ENCODE measurements around the gene EPSTI1.
"Not testable (repeated sequence)": the region's sequence is repeated elsewhere in the genome, so short reads cannot be mapped to it uniquely, and the experiment has no call there.

Gene EPSTI1

GRCh38 chr13:42899266-42899665, 92.8 kb downstream of the EPSTI1 start:
- DNase-seq (ENCODE audit: low read depth in 1 of 2, low spot score in 1 of 2), result no peak

GRCh38 chr13:42895776-42896175, 96.3 kb downstream of the EPSTI1 start:
- no peak for DNase-seq (ENCODE audit: low read depth in 1 of 2, low spot score in 1 of 2)

- no peak for DNase-seq (ENCODE audit: low read depth in 1 of 2, low spot score in 1 of 2)
These were observed 97.2 kb downstream of the EPSTI1 start for GRCh38 chr13:42894765-42895243.

GRCh38 chr13:42893214-42893671, 98.8 kb downstream of the EPSTI1 start:
- no peak for DNase-seq (ENCODE audit: low read depth in 1 of 2, low spot score in 1 of 2)

GRCh38 chr13:42892760-42893159, 99.3 kb downstream of the EPSTI1 start:
- DNase-seq (ENCODE audit: low read depth in 1 of 2, low spot score in 1 of 2), result no peak

GRCh38 chr13:42891591-42891990, 100.5 kb downstream of the EPSTI1 start:
- no peak for DNase-seq (ENCODE audit: low read depth in 1 of 2, low spot score in 1 of 2)

DNA sequence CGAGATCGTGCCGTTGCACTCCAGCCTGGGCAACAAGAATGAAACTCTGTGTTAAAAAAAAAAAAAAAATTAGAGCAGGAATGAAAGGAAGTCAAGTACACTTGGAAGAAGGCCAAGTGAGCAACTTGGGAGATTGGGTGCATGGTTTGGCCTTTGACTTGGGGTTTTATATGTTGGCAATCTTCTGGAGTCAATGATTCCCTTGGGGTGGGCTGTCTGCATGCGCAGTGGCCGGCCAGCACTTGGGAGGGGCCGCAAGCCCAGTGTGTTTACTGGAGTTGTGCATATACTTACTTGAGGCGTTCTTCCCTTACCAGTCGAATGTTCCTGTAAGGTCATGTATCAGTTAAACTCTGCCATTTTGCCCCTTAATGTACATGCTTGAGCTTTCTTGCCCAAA, 106.7 kb downstream of the EPSTI1 start:
- no peak for DNase-seq (ENCODE audit: low read depth in 1 of 2, low spot score in 1 of 2)

DNA sequence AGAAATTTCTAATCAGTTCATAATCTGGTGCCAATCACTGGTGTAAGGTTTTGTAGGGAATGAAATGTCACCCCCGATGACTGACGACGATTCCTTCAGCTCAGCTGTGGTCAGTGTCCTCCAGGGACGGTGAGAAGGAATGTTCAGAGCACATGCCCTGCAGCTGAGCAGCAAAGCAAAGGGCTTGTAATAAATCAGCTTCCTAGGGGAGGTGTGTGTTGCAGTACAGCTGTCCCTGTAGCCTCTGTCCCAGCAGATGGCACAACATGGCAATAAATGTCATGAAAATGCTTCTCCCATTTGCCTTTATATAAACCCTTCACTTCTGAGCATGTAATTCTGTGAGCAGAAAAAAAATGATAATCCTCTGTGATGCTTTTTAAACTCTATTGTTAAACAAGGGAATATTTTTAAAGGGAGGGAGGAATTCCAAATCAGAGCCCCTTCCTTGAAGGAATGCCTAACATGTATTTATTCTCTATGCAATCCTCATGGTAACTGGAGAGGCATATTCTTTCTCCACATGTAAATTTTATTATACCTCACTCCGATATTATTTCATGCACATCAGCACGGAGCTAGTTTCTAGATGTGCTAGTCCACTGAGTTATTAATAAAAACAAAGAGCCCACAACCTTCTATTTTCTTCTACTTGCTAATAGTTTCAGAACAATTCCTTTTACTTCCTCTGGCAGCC, 108.1 kb downstream of the EPSTI1 start:
- DNase-seq (ENCODE audit: low read depth in 1 of 2, low spot score in 1 of 2), result no peak

DNA sequence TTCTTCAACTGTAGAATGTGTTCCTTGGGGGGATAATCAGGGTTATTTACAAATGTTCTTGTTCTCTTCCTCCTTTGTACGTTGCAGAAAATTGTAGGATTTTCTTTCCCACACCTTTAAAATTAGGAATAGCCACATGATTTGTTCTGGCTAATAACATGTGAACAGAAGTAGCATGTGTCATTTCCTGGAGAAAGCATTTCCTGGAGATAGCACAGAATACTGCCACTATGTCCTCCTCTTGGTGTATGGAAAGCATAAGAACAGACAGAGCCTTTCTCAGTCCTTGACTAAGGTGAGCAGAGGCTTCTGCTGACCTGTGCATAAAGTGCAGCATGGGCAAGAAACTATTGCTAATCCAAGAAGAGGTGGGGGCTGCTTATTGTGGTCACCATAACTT, 108.9 kb downstream of the EPSTI1 start:
- DNase-seq (ENCODE audit: low read depth in 1 of 2, low spot score in 1 of 2), result no peak

DNA sequence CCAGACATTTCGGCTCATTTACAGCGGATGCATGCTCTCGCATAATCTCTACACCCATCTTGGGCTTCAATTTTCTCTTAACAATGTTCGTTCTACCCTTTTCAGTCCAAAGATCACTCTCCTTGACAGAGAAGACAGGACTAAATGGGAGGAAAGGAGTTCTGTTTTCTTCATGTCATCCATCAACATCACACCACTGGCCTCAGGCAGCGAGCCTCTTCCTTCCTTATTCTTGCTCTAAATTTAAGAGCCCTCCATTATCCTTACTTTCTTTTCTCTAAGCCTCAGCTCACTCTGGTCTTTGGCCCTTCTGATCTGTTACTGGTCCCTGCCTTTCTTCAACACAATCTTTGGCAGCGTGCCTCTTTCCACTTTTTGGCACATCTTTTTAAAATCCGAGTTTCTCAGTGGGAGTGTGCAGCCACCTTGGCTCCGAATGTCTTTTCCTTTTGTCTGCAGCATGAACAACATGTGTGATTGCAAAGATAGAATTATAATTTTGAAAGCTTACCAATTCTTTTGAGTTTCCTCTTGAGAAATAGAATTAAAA, 111.9 kb downstream of the EPSTI1 start:
- no peak for DNase-seq (ENCODE audit: low read depth in 1 of 2, low spot score in 1 of 2)

GRCh38 chr13:42878721-42879120, 113.3 kb downstream of the EPSTI1 start:
- no peak for DNase-seq (ENCODE audit: low read depth in 1 of 2, low spot score in 1 of 2)

DNA sequence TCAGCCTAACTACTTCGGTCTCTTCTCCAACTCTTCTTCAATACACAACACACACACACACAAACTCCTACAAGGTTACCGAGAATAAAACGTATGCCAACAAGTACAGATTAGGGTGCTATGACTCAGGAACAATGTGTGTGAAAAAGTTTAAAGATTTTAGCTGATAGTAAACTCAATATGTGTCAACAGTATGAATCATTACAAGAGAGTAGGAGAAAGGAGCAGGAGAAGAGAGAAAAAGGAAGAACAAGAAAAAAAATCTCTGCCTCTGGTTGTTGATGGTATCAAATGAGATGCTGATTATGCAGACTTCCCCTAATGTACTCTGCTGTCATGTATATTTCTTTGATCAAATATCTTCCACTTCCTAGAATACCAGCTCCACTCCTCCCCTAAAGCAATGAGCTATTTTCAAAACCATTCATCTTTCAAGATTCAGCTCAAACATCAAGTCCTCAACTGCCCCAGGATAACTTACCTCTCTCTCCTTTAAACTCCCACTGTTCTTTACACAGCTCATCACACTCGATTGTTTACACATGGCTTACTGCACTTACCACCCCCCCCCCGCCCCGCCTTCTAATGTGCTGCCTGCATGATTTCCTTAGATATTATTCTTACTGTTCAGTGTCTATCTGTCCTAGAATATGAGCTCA, 115.0 kb downstream of the EPSTI1 start:
- no peak for DNase-seq (ENCODE audit: low read depth in 1 of 2, low spot score in 1 of 2)

DNA sequence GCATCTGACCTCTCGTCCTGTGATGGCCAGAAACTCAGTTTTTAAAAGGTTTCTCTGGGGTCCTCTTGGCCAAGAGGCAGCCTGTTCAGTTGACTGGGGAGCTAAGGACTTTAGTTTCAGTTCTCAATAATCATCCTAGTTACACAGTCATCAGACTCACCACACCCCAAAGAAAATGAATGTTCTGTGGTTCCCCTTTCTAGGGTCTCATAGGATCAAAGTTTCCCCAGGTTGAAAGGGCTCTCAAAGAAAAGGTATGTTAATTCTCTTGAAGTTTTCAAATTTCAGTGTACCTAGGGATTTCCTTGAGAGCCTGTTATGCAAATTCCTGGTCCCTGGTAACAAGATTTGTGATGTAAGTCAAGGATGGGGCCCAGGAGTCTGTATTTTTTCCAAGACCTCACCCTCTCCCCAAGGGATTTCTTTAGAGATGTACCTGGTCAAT, 115.7 kb downstream of the EPSTI1 start:
- no peak for DNase-seq (ENCODE audit: low read depth in 1 of 2, low spot score in 1 of 2)

GRCh38 chr13:42875475-42876269, 116.4 kb downstream of the EPSTI1 start:
- no peak for DNase-seq (ENCODE audit: low read depth in 1 of 2, low spot score in 1 of 2)

DNA sequence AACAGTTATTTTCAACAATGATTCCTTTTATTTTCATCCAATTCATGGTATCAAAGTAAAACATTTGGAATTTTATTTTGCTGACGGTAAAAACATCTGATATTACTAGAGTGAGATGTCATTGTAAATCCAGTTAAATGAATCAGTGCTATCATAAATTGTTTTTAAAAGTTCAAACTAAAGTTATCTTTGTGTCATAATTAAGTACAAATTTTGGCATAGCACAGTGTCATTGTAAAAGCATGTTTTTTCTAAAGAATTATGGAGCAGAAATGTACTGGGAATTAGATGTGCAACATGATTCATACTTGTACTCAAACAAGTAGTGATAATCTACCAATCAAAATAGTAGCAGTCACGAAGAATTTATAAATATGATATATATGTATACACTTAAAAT, 117.8 kb downstream of the EPSTI1 start:
- DNase-seq (ENCODE audit: low read depth in 1 of 2, low spot score in 1 of 2), result no peak

- DNase-seq (ENCODE audit: low read depth in 1 of 2, low spot score in 1 of 2), result no peak
These were observed 119.0 kb downstream of the EPSTI1 start for GRCh38 chr13:42873081-42873480.

DNA sequence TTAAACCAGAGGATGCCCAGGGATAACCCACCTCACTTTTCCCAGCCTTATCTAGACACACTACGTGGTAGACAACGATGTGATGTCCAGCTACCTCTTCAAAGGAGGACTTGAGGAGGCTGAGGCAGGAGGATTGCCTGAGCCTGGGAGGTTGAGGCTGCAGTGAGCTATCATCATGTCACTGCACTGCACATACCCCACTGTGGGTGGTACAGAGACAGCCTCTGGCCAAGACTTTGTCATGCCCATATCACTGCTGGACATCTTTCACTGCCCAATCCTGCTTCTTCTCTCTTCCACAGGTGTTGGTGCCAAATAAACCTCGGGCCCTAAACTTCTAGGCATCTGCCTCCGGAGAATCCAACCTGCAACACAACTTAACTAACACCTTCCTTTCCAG, 124.8 kb downstream of the EPSTI1 start:
- DNase-seq (ENCODE audit: low read depth in 1 of 2, low spot score in 1 of 2), result no peak

DNA sequence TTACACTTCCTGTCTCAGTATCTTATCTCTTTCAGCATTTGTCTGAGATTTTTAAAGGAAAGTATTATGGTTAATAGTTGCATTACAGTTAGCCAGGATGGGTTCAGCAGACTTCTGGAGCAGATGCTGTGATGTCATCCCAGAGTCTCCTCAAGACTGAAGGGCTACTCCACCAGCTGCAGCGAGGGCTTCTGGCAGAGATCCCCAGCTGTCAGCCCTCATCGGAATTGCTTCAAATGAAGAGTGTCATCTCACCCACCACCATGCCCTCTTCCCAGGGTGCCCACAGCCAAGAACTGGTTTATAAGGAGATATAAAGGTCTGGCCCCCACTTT, 126.3 kb downstream of the EPSTI1 start:
- DNase-seq (ENCODE audit: low read depth in 1 of 2, low spot score in 1 of 2), result no peak

DNA sequence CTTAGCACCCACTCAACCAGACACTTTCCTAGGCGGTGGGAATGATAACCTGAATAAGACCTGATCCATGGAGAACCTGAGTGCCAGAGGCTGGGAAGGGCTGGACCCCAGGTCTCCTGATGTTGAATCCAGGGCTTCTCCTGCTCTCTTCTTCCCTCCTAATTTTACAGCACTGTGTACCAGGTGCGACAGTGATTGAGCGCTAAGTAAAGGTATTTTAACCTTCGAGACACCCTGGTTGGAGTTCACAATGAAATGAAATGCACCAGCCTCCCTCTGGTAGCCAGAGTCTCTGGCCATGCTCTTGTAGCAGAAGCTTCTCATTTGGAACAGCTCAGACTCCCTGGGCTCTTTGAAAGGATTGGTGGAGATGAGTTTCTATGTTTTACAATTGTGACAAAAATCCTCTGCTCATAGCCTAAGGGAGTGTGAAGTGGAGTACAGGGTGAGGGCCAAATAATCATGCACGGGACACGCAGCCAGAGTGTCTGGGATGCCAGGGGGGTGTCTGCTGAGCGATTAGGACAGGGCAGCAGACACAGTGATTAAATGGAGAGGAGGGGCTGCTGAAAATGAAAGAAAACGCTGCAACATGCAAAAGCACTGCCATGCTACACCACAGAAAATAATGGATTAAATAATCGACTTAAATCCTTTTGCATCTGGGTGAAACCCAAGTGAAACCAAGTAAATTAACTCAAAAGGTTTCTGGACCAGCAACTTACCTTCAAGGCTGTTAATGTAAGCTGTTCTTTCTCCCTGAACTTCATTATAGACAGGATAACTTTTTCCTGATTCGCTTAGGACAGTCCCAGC, 126.9 kb downstream of the EPSTI1 start:
- DNase-seq (ENCODE audit: low read depth in 1 of 2, low spot score in 1 of 2), result no peak

DNA sequence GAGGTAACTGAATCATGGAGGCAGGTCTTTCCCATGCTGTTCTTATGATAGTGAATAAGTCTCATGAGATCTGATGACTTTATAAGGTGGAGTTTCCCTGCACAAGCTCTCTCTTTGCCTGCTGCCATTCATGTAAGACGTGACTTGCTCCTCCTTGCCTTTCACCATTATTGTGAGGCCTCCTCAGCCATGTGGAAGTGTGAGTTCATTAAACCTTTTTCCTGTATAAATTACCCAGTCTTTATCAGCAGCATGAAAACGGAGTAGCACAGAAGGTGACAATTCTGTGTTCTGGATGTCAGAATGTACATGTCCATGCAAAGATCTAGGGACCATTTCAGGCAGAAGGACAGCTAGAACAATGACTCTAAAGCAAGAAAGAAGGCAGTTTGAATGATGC, 129.7 kb downstream of the EPSTI1 start:
- DNase-seq (ENCODE audit: low read depth in 1 of 2, low spot score in 1 of 2), result not testable (repeated sequence)

GRCh38 chr13:42860485-42860884, 131.6 kb downstream of the EPSTI1 start:
- no peak for DNase-seq (ENCODE audit: low read depth in 1 of 2, low spot score in 1 of 2)

All from stimulated activated CD4-positive, alpha-beta T cell treated with anti-CD3 and anti-CD28 coated beads, Interleukin-15, amount 100 ng/mL, for 1 hour (primary cell).